ENCODE results near the gene E2F8.

E2F8 gene

DNA sequence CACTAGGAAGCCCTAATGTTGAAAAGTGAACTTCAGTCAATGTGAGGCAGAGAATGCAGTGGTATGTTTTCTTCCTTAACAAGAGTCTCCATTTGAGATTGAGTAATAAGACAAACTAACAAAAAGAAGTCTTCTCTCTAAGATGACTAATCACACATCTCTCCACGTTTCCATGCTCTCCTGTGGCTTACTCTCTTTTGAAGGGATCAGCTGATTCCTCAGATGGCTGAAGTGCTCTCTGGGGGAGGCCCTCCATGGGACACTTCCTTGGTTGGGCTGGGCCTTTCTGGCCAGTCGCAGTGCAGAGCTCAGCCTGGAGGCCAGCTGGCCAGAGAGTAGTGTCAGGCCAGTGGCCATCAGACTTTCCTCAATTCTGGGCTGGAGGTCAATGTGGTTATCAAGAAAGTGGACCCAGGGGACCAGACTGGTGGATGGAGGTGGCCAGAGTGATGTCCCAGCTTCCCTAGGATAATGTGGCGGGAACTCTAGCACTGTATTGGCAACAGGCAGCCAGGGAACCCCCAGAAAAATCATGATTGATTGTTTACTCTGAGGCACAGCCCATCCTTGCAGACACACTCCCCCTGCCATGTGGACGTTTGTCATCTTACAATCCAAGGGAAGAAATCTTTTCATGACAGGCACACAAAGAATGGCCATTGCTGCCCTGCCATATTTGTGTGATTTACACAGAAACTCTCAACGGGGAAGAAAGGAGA is 53.5 kb downstream of the E2F8 start:
- no peak for DNase-seq (ENCODE audit: low read depth in 1 of 2, low spot score in 1 of 2)

DNA sequence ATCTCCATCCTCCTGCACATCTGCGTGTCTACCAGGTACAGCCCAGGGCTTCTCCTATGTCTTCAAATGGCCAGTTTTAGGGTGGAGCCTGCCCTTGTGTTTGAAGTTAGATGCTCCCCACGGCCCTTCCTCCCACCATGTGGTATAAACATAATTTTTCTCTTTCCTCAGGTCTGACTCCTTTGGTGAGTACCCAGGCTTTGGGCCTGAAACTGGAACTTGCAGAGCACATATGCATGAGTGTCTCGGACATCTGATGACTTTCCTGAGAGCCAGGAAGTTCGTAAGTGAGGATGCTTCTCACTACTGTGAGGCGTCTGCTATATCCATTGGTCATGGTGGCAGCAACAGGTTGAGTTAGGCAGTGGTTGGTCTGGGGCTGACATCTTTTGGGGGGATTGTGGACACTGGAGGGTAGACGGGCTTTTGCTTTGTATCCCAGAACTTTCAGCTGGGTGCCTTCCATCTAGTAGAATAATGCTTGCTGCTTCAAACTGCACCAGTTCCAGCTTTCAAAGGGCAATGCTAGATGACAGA is 55.2 kb downstream of the E2F8 start:
- no peak for DNase-seq (ENCODE audit: low read depth in 1 of 2, low spot score in 1 of 2)

DNA sequence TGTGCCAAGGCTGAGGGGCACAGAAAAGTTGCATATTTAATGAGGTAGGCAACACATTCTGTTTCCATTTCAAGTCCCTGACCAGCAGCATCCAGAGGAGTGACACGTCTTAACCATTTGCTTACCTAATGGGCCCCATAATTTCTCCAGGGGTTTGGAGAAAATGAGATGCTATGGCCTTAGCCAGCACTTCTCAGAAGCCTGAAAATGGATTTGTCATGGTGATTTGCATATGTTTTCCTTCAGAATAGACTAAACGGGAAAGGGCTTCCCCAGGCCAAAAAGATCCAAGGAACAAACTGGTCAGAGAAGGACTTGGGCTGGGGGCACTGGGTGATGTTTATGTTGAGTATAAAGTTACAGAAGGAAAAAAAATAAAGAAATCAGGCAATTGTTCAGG is 55.7 kb downstream of the E2F8 start:
- no peak for DNase-seq (ENCODE audit: low read depth in 1 of 2, low spot score in 1 of 2)

DNA sequence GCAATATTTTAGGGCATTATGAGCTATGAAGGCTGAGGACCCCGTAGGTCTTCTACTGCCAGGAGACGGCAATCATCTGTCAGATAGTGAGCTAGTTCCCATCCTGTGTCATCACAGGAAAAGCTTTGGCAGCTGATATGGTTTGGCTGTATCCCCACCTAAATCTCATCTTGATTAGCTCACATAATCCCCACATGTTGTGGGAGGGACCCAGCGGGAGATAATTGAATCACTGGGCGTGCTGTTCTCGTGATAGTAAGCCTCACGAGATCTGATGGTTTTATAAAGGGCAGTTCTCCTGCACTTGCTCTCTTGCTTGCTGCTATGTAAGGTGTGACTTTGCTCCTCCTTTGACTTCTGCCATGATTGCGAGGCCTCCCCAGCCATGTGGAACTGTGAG is 57.1 kb downstream of the E2F8 start:
- DNase-seq (ENCODE audit: low read depth in 1 of 2, low spot score in 1 of 2), result no peak

DNA sequence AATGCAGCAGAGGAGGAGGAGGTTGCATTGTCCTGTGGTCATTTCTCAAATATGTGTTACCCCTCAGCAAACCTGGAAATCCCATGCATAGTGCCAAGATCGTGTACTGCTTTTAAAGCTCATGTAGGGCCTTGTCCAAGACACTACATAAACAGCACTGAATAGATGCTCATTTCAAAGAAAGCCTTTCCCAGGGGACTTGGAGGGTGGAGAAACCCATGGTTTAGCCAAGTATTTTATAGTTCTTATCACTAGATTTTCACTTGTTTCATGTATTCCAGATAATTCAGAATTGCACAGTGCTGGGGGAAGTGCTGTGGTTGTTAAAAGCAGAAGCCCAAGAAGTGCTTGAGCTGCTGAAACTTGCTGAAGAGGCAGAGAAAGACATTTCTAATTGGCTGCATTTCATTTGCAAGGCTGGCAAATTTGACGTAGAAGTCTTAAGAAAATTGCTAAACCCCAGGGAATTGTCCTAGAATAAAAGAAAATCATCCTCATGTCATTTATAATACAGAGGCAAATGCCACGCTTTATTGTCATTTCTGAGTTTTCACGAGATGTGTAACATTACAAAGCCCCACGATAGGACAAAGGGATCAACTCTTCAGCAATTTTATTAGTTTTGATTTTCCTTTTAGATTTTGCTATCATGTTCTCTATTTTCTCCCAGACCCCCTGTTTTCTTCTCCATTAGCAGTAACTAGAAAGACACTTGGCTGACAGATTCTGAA is 59.0 kb downstream of the E2F8 start:
- DNase-seq (ENCODE audit: low read depth in 1 of 2, low spot score in 1 of 2), result no peak

DNA sequence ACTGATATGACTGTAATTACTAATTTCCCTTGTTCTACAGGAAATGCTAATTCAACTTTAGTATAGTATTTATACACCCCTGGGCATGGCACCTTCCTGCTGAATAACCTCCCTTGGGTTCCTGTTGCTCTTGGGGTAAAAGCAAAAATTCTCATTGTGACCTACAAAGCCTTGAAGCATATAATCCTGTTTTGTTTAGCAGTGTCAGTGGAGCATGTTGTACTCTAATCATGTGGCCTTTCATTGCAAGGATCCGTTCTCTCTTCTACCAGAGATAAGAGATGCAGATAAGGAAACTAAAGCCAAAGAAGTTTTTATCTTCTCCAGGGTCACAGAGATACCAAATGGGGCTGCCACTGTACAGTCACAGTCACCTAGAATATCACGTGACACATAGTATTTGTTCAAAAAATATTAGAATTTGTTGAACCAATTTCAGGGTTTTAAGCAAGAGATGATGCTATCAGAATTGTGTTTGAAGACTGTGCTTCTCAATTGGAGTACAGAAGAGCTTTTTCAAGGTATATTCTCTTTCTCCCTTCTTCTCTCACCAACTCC is 64.0 kb downstream of the E2F8 start:
- DNase-seq (ENCODE audit: low read depth in 1 of 2, low spot score in 1 of 2), result no peak
